ENCODE results near the gene PCNX1.

GRCh38 chr14:70891737-70892136, 15.5 kb upstream of the PCNX1 start:
- TF ChIP-seq, protein P1, sequence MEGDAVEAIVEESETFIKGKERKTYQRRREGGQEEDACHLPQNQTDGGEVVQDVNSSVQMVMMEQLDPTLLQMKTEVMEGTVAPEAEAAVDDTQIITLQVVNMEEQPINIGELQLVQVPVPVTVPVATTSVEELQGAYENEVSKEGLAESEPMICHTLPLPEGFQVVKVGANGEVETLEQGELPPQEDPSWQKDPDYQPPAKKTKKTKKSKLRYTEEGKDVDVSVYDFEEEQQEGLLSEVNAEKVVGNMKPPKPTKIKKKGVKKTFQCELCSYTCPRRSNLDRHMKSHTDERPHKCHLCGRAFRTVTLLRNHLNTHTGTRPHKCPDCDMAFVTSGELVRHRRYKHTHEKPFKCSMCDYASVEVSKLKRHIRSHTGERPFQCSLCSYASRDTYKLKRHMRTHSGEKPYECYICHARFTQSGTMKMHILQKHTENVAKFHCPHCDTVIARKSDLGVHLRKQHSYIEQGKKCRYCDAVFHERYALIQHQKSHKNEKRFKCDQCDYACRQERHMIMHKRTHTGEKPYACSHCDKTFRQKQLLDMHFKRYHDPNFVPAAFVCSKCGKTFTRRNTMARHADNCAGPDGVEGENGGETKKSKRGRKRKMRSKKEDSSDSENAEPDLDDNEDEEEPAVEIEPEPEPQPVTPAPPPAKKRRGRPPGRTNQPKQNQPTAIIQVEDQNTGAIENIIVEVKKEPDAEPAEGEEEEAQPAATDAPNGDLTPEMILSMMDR (IDR thresholded peaks at IDR 0.05) = no peak
- no peak for TF ChIP-seq EZH2 (IDR thresholded peaks at IDR 0.05; ENCODE audit: borderline replicate concordance, insufficient read depth, low read depth, low read length, poor library complexity, severe bottlenecking)
